HCT116 (cell line): ENCODE data around the gene CENPH. TPM values are rescaled to one million over a fixed set of nuclear protein-coding genes. Genes with fewer than 3 reads are reported as not detected.
"Not testable (repeated sequence)": the region's sequence is repeated elsewhere in the genome, so short reads cannot be mapped to it uniquely, and the experiment has no call there.

ENCODE experiments used
- ATAC-seq: fragments of 200-7000 bp; cut with Tn5 transposase; 2 replicates; pipeline ENCODE4 v1.9.1; 2020; ENCODE audit warnings: mild to moderate bottlenecking, moderate library complexity
- BruUV-seq: library from RNA; stranded (reverse); fragments of 400-500 nt; replicated peaks from 2 replicates; lab custom pipeline; 2021; lab: Mats Ljungman, UMichigan
- CTCF ChIA-PET: fragments of 300-600 bp; sonication (Branson Sonifier 250); formaldehyde crosslinking; loops from one replicate; lab custom pipeline; 2021; ENCODE audit warnings: antibody characterized with exemption; lab: Charles Lee
- POLR2A ChIA-PET: fragments of 300-600, 350-600 bp; sonication (Branson Sonifier 250); formaldehyde crosslinking; loops from one replicate; lab custom pipeline; 2021; ENCODE audit warnings: antibody characterized with exemption; lab: Charles Lee
- RAD21 ChIA-PET, 2 experiments: fragments of 300-600 bp; sonication (Branson Sonifier 250); formaldehyde crosslinking; loops; one replicate each; lab custom pipeline; 2023; ENCODE audit warnings: low total read pairs in 2 of 2; ENCODE audit not compliant: uncharacterized antibody in 2 of 2, unreplicated experiment in 2 of 2, low non-redundant PET in 1 of 2; lab: Charles Lee
- DNase-seq: peaks from one replicate; pipeline ENCODE4 v3.0.0-alpha.2; 2010; ENCODE audit warnings: low read depth, low spot score
- H2AFZ ChIP-seq: fragments of 200-600 bp; shearing (Covaris generic), sonication (generic); 2 replicates; pipeline ENCODE4 v1.6.1; 2017; ENCODE audit warnings: low read depth, mixed run types, mixed read lengths, antibody characterized with exemption, low read length; ENCODE audit not compliant: poor library complexity, severe bottlenecking
- H3K27ac ChIP-seq: 2 replicates; pipeline ENCODE4 v1.5.1; 2012; ENCODE audit warnings: low read depth, low read length
- H3K27me3 ChIP-seq: fragments of 200-600 bp; sonication (generic); 2 replicates; pipeline ENCODE4 v1.6.1; 2016; ENCODE audit warnings: mixed run types, low read length, mixed read lengths; ENCODE audit not compliant: insufficient read depth
- H3K36me3 ChIP-seq, 2 experiments: fragments of 200-500 bp in 1 of 2; fragments of 200-600 bp in 1 of 2; sonication (Bioruptor generic) in 1 of 2; sonication (generic) in 1 of 2; 2 replicates each; pipeline versions ENCODE4 v1.5.1 to v1.6.1; 2014 to 2016; ENCODE audit warnings: low read length in 2 of 2, inconsistent platforms in 1 of 2, mixed read lengths in 1 of 2, mixed run types in 1 of 2; ENCODE audit not compliant: insufficient read depth in 2 of 2, control insufficient read depth in 1 of 2
- H3K4me1 ChIP-seq, 2 experiments: fragments of 200-600 bp in 1 of 2; sonication (generic) in 1 of 2; 2 replicates each; pipeline versions ENCODE4 v1.5.1 to v1.6.1; 2012 to 2017; ENCODE audit warnings: low read length in 2 of 2, inconsistent platforms in 1 of 2, mild to moderate bottlenecking in 1 of 2, mixed read lengths in 1 of 2, mixed run types in 1 of 2, moderate library complexity in 1 of 2; ENCODE audit not compliant: insufficient read depth in 2 of 2, control insufficient read depth in 1 of 2
- H3K4me2 ChIP-seq: fragments of 200-600 bp; sonication (generic); 2 replicates; pipeline ENCODE4 v1.6.1; 2017; ENCODE audit warnings: mixed run types, low read length, mixed read lengths
- H3K4me3 ChIP-seq, 2 experiments: fragments of 200-600 bp in 1 of 2; sonication (generic) in 1 of 2; replicated peaks in 1 of 2; 2 replicates each; pipeline ENCODE4 v1.5.1; 2011 to 2016; ENCODE audit warnings: low read length in 2 of 2, control low read depth in 1 of 2, low read depth in 1 of 2, mild to moderate bottlenecking in 1 of 2, mixed read lengths in 1 of 2, mixed run types in 1 of 2
- H3K79me2 ChIP-seq: fragments of 200-600 bp; sonication (generic); 2 replicates; pipeline ENCODE4 v1.6.1; 2017; ENCODE audit warnings: mild to moderate bottlenecking, mixed run types, low read length, moderate library complexity, mixed read lengths; ENCODE audit not compliant: insufficient read depth
- H3K9ac ChIP-seq: fragments of 200-600 bp; sonication (generic); 2 replicates; pipeline ENCODE4 v1.6.1; 2016; ENCODE audit warnings: low read length, mixed read lengths
- H3K9me2 ChIP-seq: fragments of 200-600 bp; sonication (generic), shearing (Covaris generic); 2 replicates; pipeline ENCODE4 v1.6.1; 2017; ENCODE audit warnings: mixed run types, mild to moderate bottlenecking, moderate library complexity; ENCODE audit not compliant: insufficient read depth
- H3K9me3 ChIP-seq, 2 experiments: fragments of 200-500 bp in 1 of 2; fragments of 200-600 bp in 1 of 2; sonication (Bioruptor generic) in 1 of 2; sonication (generic) in 1 of 2; 2 replicates each; pipeline ENCODE4 v1.6.1; 2014 to 2017; ENCODE audit warnings: low read length in 2 of 2, mixed read lengths in 2 of 2, inconsistent platforms in 1 of 2, low read depth in 1 of 2, mild to moderate bottlenecking in 1 of 2, mixed run types in 1 of 2, moderate library complexity in 1 of 2; ENCODE audit not compliant: control insufficient read depth in 1 of 2, insufficient read depth in 1 of 2
- H4K20me1 ChIP-seq: fragments of 200-600 bp; sonication (generic), shearing (Covaris generic); 2 replicates; pipeline ENCODE4 v1.6.1; 2017; ENCODE audit warnings: mixed run types, mild to moderate bottlenecking, moderate library complexity; ENCODE audit not compliant: insufficient read depth
- CBX3 ChIP-seq: IDR thresholded peaks from 2 replicates; pipeline ENCODE4 v1.6.1; 2012; ENCODE audit warnings: low read depth
- CEBPB ChIP-seq: IDR thresholded peaks from 2 replicates; pipeline ENCODE4 v1.6.1; 2012; ENCODE audit warnings: low read depth
- FOSL1 ChIP-seq: IDR thresholded peaks from 2 replicates; pipeline ENCODE4 v1.6.1; 2012; ENCODE audit warnings: low read depth
- POLR2A ChIP-seq: IDR thresholded peaks from 2 replicates; pipeline ENCODE4 v1.7.0; 2011; ENCODE audit warnings: borderline replicate concordance; ENCODE audit not compliant: insufficient read depth, insufficient read length; ENCODE audit errors: extremely low read depth
- POLR2AphosphoS5 ChIP-seq: IDR thresholded peaks from 2 replicates; pipeline ENCODE4 v1.6.1; 2011; ENCODE audit warnings: mild to moderate bottlenecking, low read depth, low read length, moderate library complexity
- SP1 ChIP-seq: IDR thresholded peaks from 2 replicates; pipeline ENCODE4 v1.6.1; 2012; ENCODE audit warnings: low read depth
- intact Hi-C: fragments of 100-400 bp; cut with micrococcal nuclease; formaldehyde crosslinking; loops from 2 replicates; pipeline ENCODE4 v1.10.0; 2022
- total RNA-seq: library from RNA; stranded (reverse); gene quantifications from one replicate; pipeline ENCODE4 v1.2.1, GENCODE V29; 2021; ENCODE audit not compliant: unreplicated experiment

The CENPH gene
- total RNA-seq, 1 experiment from 2014 or later, result 23.4 TPM

GRCh38 chr5:69170969-69171368, 18.4 kb upstream of the CENPH start:
- Histone ChIP-seq H4K20me1 (peaks cover 3% of the 10 kb centered on the region; the same call in 1 of the 2 replicates), H3K9me2 (no peaks in the 10 kb centered on the region), H3K4me3 (no peak overlapping the region), H2AFZ (no peak overlapping the region), H3K9ac (no peak overlapping the region), H3K27ac (no peak overlapping the region), H3K36me3 (peaks cover 45 to 75% of the 10 kb centered on the region in 2 experiments), H3K4me2 (no peak overlapping the region), H3K27me3 (no peaks in the 10 kb centered on the region), H3K9me3 (no peaks in the 10 kb centered on the region), H3K79me2 (peaks cover 71% of the 10 kb centered on the region), H3K4me1 (peaks cover 12 to 19% of the 10 kb centered on the region in 2 experiments)
- DNase-seq (no peak), ATAC-seq (no peak)
- TF ChIP-seq SP1 (no peak), FOSL1 (no peak), POLR2AphosphoS5 (no peak), CBX3 (no peak), POLR2A (no peak), CEBPB (no peak)
- ChIA-PET RAD21 (no interaction called here), POLR2A (no interaction called here), CTCF (interaction anchor here (0.6 kb wide), 1 partner anchor 11 kb away, joined by 4 read pairs; no protein-coding TSS in a partner anchor)
- intact Hi-C loops, result no loop called here
- BruUV-seq, result no TSS peak

- CTCF ChIA-PET, BruUV-seq, H3K9me3 ChIP-seq, DNase-seq, POLR2A ChIA-PET, H3K4me2 ChIP-seq, H3K9ac ChIP-seq, H3K9me2 ChIP-seq, H3K4me3 ChIP-seq, H3K36me3 ChIP-seq, H3K79me2 ChIP-seq, H3K27ac ChIP-seq, H4K20me1 ChIP-seq, RAD21 ChIA-PET, H3K4me1 ChIP-seq, H3K27me3 ChIP-seq, intact Hi-C loops, H2AFZ ChIP-seq: not testable (repeated sequence)
- ATAC-seq, result peak; percentile 25; the same call in 1 of the 2 replicates
These were observed 7.6 kb upstream of the CENPH start for GRCh38 chr5:69181659-69182293.
